Nephron (organoid): ENCODE results near the gene EDNRB.

Experiments
- H3K27ac Mint-ChIP-seq, 3 experiments: 2 replicates each; pipeline ENCODE4 v1.8.0; 2020; ENCODE audit warnings: mixed read lengths in 3 of 3, mild to moderate bottlenecking in 2 of 3, moderate library complexity in 1 of 3
- H3K27me3 Mint-ChIP-seq: 2 replicates; pipeline ENCODE4 v1.8.0; 2021; ENCODE audit warnings: low read depth, mild to moderate bottlenecking, moderate library complexity, mixed read lengths
- H3K36me3 Mint-ChIP-seq: 2 replicates; pipeline ENCODE4 v1.8.0; 2020; ENCODE audit warnings: low read depth, mixed read lengths
- H3K4me1 Mint-ChIP-seq: 2 replicates; pipeline ENCODE4 v1.8.0; 2020; ENCODE audit warnings: mixed read lengths
- H3K4me3 Mint-ChIP-seq, 3 experiments: 2 replicates each; pipeline ENCODE4 v1.8.0; 2020; ENCODE audit warnings: mild to moderate bottlenecking in 3 of 3, mixed read lengths in 3 of 3, moderate library complexity in 2 of 3
- H3K9me3 Mint-ChIP-seq: 2 replicates; pipeline ENCODE4 v1.8.0; 2020; ENCODE audit warnings: mixed read lengths
- TF ChIP-seq, protein P1 (sequence below), 3 experiments: fragments of 200-600 bp; sonication (generic); IDR thresholded peaks; one replicate each; pipeline ENCODE4 v1.5.0; 2021; ENCODE audit warnings: antibody characterized with exemption in 3 of 3; ENCODE audit not compliant: unreplicated experiment in 3 of 3

EDNRB gene

DNA sequence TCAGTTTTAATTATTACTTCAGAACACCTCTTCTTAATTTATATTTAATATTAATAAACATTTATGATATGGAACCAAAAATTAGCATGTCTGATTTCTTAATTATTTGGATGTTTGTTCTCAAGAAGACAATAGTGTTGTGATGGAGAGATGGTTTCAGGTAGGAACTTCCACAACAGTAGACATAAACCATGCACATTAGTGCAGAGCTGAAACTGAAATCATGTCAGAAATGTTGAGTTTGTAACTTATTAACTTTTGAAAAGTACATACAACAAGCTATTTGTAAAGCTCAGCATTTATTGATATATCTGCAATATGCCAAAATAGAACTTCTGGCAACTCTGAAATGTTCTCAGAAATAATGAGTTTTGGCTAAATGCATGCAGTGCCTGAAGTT, 11.8 kb upstream of the EDNRB start:
- Mint-ChIP-seq H3K36me3 (no peaks in the 10 kb centered on the region), H3K4me1 (peaks cover 4% of the 10 kb centered on the region), H3K27ac (peak overlapping the region in 1 of 3 experiments; percentile 56), H3K9me3 (peaks cover 4% of the 10 kb centered on the region), H3K4me3 (no peak overlapping the region), H3K27me3 (no peaks in the 10 kb centered on the region)
- TF ChIP-seq, protein P1, sequence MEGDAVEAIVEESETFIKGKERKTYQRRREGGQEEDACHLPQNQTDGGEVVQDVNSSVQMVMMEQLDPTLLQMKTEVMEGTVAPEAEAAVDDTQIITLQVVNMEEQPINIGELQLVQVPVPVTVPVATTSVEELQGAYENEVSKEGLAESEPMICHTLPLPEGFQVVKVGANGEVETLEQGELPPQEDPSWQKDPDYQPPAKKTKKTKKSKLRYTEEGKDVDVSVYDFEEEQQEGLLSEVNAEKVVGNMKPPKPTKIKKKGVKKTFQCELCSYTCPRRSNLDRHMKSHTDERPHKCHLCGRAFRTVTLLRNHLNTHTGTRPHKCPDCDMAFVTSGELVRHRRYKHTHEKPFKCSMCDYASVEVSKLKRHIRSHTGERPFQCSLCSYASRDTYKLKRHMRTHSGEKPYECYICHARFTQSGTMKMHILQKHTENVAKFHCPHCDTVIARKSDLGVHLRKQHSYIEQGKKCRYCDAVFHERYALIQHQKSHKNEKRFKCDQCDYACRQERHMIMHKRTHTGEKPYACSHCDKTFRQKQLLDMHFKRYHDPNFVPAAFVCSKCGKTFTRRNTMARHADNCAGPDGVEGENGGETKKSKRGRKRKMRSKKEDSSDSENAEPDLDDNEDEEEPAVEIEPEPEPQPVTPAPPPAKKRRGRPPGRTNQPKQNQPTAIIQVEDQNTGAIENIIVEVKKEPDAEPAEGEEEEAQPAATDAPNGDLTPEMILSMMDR (IDR thresholded peaks at IDR 0.05; ENCODE audit: unreplicated experiment in 3 of 3): no peak

DNA sequence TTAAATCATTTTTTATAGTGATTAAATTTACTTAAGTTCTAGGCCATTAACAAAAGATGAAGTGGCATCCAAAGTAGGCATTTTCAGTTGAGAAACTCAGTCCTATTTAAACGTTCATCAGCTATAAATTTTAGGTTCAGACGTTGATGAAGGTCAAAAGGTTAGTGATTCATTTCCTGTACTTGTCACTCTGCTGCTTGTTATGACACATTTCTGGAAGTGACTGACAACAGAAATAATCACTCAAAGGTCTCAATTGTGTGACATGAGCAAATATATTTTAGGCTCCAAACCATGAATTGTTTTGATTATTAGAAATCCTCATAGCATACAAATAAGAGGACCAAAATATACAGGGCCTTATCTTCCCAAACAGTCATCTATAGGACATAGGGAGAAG, 10.3 kb upstream of the EDNRB start:
- no peaks in the 10 kb centered on the region for H3K27me3 Mint-ChIP-seq
- no peaks in the 10 kb centered on the region for H3K36me3 Mint-ChIP-seq
- no peak overlapping the region for H3K4me3 Mint-ChIP-seq
- TF ChIP-seq, protein P1 (IDR thresholded peaks at IDR 0.05; ENCODE audit: unreplicated experiment in 3 of 3): no peak
- H3K4me1 Mint-ChIP-seq: peaks cover 4% of the 10 kb centered on the region
- peaks cover 4% of the 10 kb centered on the region for H3K9me3 Mint-ChIP-seq
- H3K27ac Mint-ChIP-seq: no peak overlapping the region

DNA sequence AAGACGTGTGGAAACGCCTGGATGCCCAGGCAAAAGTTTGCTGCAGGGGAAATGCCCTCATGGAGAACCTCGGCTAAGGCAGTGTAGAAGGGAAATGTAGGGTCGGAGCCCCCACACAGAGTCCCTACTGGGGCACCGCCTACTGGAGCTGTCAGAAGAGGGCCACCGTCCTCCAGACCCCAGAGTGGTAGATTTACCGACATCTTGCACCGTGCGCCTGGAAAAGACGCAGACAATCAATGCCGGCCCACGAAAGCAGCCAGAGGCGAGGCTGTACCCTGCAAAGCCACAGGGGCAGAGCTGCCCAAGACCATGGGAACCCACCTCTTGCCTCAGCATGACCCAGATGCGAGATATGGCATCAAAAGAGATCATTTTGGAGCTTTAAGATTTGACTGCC, 7.0 kb upstream of the EDNRB start:
- Mint-ChIP-seq H3K36me3 (no peaks in the 10 kb centered on the region), H3K9me3 (peaks cover 4% of the 10 kb centered on the region), H3K4me1 (no peaks in the 10 kb centered on the region), H3K27ac (no peak overlapping the region), H3K4me3 (no peak overlapping the region), H3K27me3 (no peaks in the 10 kb centered on the region)
- TF ChIP-seq, protein P1 (IDR thresholded peaks at IDR 0.05; ENCODE audit: unreplicated experiment in 3 of 3): no peak

DNA sequence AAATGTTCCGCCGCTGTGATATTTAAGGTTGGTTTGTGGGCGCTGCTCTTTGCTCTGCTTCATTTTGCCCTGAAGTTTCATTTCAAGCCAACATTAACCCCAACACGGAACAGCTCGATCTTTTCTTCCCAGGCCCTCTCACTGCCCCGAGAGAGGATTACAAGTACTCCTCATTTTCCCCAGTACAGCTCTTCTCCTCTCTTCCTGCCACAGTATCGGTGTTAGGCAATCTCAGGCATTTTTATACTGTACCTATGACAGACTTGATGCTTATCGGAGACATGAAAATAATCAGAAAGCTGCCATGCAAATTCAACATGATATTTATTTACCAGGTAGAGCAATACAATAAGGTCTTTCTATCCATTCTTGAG, 1.3 kb upstream of the EDNRB start:
- peaks cover 5% of the 10 kb centered on the region for H3K4me1 Mint-ChIP-seq
- no peak overlapping the region for H3K27ac Mint-ChIP-seq
- TF ChIP-seq, protein P1 (IDR thresholded peaks at IDR 0.05; ENCODE audit: unreplicated experiment in 3 of 3): no peak
- H3K27me3 Mint-ChIP-seq: peaks cover 4% of the 10 kb centered on the region
- no peaks in the 10 kb centered on the region for H3K36me3 Mint-ChIP-seq
- H3K9me3 Mint-ChIP-seq: peaks cover 3% of the 10 kb centered on the region
- H3K4me3 Mint-ChIP-seq: no peak overlapping the region

DNA sequence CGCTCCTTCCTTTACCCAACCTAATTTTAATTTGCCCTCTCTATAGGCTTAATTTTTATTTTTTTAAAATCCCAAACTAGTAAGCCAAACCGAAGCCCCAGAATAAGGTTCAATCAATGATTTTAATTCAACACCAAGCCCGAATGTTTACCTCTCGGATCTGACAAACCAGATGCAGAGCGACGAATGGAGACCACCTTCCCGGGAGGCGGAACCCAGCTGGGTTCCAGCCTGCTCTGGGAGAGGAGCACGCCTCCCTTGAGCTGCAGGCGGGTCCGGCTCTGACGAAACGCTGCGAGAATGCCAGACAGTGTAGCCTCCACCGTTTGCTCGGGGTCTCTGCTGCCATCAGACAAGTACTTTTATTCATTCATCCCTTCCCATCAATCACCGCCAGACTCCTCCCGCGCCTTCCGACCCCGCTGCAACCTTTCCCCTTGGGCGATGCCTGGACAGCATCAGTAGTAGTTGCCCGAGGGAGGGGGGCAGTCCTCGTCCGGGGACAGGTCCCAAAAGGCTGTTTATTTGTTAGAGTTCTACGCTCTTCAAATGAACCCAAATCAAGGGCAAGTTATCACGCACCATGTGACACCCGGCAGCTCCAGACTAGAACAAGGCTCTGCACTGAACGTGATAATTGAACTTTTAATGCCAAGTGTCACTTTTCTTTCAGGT, 752 bp upstream of the EDNRB start:
- Mint-ChIP-seq H3K4me3 (no peak overlapping the region), H3K4me1 (peaks cover 5% of the 10 kb centered on the region), H3K27me3 (peaks cover 4% of the 10 kb centered on the region), H3K27ac (no peak overlapping the region), H3K36me3 (no peaks in the 10 kb centered on the region), H3K9me3 (peaks cover 3% of the 10 kb centered on the region)
- TF ChIP-seq, protein P1 (IDR thresholded peaks at IDR 0.05; ENCODE audit: unreplicated experiment in 3 of 3): no peak

DNA sequence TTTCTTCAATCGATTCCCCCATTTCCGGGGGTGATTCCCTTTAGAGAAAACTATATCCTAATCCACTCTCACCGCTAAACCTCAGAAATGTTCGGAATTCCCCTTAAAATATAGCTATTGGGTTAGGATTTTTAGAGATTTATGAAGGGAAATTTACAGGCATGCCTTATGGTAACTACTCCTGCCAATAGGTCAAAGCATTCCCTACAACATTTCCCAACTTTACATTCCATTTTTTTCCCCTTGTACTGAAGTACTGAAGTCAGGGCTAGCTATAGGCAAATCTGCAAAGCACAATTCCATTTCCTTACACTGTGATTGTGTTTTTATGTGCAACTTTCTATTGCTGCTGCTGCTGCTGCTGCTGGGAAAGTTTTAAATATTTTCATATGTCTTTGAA, 2.1 kb downstream of the EDNRB start:
- H3K27me3 Mint-ChIP-seq: peaks cover 4% of the 10 kb centered on the region
- TF ChIP-seq, protein P1 (IDR thresholded peaks at IDR 0.05; ENCODE audit: unreplicated experiment in 3 of 3): no peak
- H3K36me3 Mint-ChIP-seq: no peaks in the 10 kb centered on the region
- H3K4me1 Mint-ChIP-seq: peaks cover 9% of the 10 kb centered on the region
- peak overlapping the region; percentile 5 to 56 (median 32) for H3K27ac Mint-ChIP-seq
- H3K4me3 Mint-ChIP-seq: no peak overlapping the region
- H3K9me3 Mint-ChIP-seq: peaks cover 3% of the 10 kb centered on the region
